Adipose tissue (tissue), 3 donors: ENCODE measurements around the gene BNIP2. TPM values are rescaled to one million over a fixed set of nuclear protein-coding genes. Genes with fewer than 3 reads are reported as not detected.

ENCODE experiments used
- polyA plus RNA-seq, 3 donors: library from polyadenylated mRNA; stranded (reverse); fragments of 200-250 nt; gene quantifications; one replicate each; pipeline ENCODE4 v1.2.3, GENCODE V29; 2013
- donor health status: healthy with polysubstance abuse.
- donor health status: Bipolar disorder and iron deficiency.
- donor health status: healthy.

Gene BNIP2
- polyA plus RNA-seq, 3 donors, result 19.6 to 50.7 (median 47.5) TPM

Other genes with a start within 250 kb of the BNIP2 start
- gene GCNT3, start 77.5 kb downstream of the BNIP2 start, polyA plus RNA-seq, result under 1 TPM; 0.06 to 0.55 (median 0.45) TPM
- gene GTF2A2, start 31.8 kb downstream of the BNIP2 start, polyA plus RNA-seq, result 100 to 1,000 TPM in 1 of 3 donors, 10 to 100 TPM in 2; 27.8 to 106 (median 78.1) TPM